HepG2 (cell line): ENCODE data around the gene KDM5A. TPM values are rescaled to one million over a fixed set of nuclear protein-coding genes. Genes with fewer than 3 reads are reported as not detected.
A peak's percentile ranks its signal among the peaks of the same experiment; 100 is the strongest.

Source experiments
- ATAC-seq: fragments of 200-7000 bp; cut with Tn5 transposase; 3 replicates; pipeline ENCODE4 v1.9.1; 2020; ENCODE audit warnings: mild to moderate bottlenecking, moderate library complexity
- BruUV-seq: library from RNA; stranded (reverse); fragments of 400-500 nt; replicated peaks from 2 replicates; lab custom pipeline; 2021; lab: Mats Ljungman, UMichigan
- CTCF ChIA-PET: fragments of 300-600 bp; formaldehyde crosslinking; extraction: SDS; loops from one replicate; lab custom pipeline; 2021; ENCODE audit warnings: low total read pairs, inconsistent platforms, low intra/inter-chr PET ratio; lab: Yijun Ruan, JAX
- POLR2A ChIA-PET: fragments of 350-600 bp; sonication (Branson Sonifier 250); formaldehyde crosslinking; loops from one replicate; lab custom pipeline; 2020; ENCODE audit warnings: antibody characterized with exemption, inconsistent platforms; lab: Yijun Ruan, JAX
- DNase-seq: peaks from one replicate; pipeline ENCODE4 v3.0.0-alpha.2; 2015; ENCODE audit warnings: low spot score
- FAIRE-seq: peaks from 3 replicates; lab custom pipeline; 2011; peaks lifted over from hg19 to GRCh38; lab: Jason Lieb, UNC
- H2AFZ ChIP-seq: one replicate; pipeline ENCODE4 v1.6.1; 2011; ENCODE audit warnings: low read length, inconsistent platforms
- H3K27ac ChIP-seq: fragments of 300-600 bp; 3 replicates; pipeline ENCODE4 v1.8.0; 2011; ENCODE audit warnings: mixed run types, mild to moderate bottlenecking, mixed read lengths, low read length, inconsistent platforms; ENCODE audit not compliant: insufficient read depth; ENCODE audit errors: extremely low read length
- H3K27me3 ChIP-seq, 2 experiments: fragments of 200-600 bp in 1 of 2; 2 replicates in 1 of 2; 3 replicates in 1 of 2; pipeline versions ENCODE4 v1.6.0 to v1.8.0; 2011; ENCODE audit warnings: low read length in 2 of 2, mild to moderate bottlenecking in 2 of 2, moderate library complexity in 2 of 2, inconsistent platforms in 1 of 2; ENCODE audit not compliant: insufficient read depth in 2 of 2, control insufficient read depth in 1 of 2
- H3K36me3 ChIP-seq, 2 experiments: fragments of 200-600 bp in 1 of 2; replicated peaks in 1 of 2; 2 replicates in 1 of 2; 3 replicates in 1 of 2; pipeline versions ENCODE4 v1.5.1 to v1.8.0; 2011; ENCODE audit warnings: low read length in 2 of 2, inconsistent platforms in 1 of 2; ENCODE audit not compliant: insufficient read depth in 2 of 2, control insufficient read depth in 1 of 2
- H3K4me1 ChIP-seq: 2 replicates; pipeline ENCODE4 v1.5.1; 2012; ENCODE audit warnings: low read length, inconsistent platforms; ENCODE audit not compliant: insufficient read depth
- H3K4me2 ChIP-seq: 2 replicates; pipeline ENCODE4 v1.6.0; 2011; ENCODE audit warnings: low read depth, low read length, inconsistent platforms
- H3K4me3 ChIP-seq, 3 experiments: fragments of 200-600 bp in 1 of 3; sonication (generic), shearing (Covaris generic) in 1 of 3; replicated peaks in 1 of 3; 2 replicates each; pipeline ENCODE4 v1.5.1; 2011 to 2016; ENCODE audit warnings: low read length in 3 of 3, inconsistent platforms in 2 of 3, low read depth in 2 of 3, mild to moderate bottlenecking in 2 of 3, control low read depth in 1 of 3, mixed read lengths in 1 of 3; ENCODE audit not compliant: insufficient read depth in 1 of 3
- H3K79me2 ChIP-seq: one replicate; pipeline ENCODE4 v1.6.1; 2011; ENCODE audit warnings: low read length, inconsistent platforms; ENCODE audit not compliant: insufficient read depth
- H3K9ac ChIP-seq: 2 replicates; pipeline ENCODE4 v1.6.0; 2011; ENCODE audit warnings: mild to moderate bottlenecking, low read depth, low read length, inconsistent platforms; ENCODE audit not compliant: insufficient read depth
- H3K9me3 ChIP-seq: 2 replicates; pipeline ENCODE4 v1.5.1; 2012; ENCODE audit warnings: mild to moderate bottlenecking, low read length
- H4K20me1 ChIP-seq: 2 replicates; pipeline ENCODE4 v1.6.0; 2011; ENCODE audit warnings: inconsistent platforms, mild to moderate bottlenecking, low read length, moderate library complexity; ENCODE audit not compliant: insufficient read depth
- DR1 ChIP-seq: sonication (generic); formaldehyde crosslinking; IDR thresholded peaks from 2 replicates; pipeline ENCODE4 v1.8.0; 2021; ENCODE audit warnings: mild to moderate bottlenecking, missing genetic modification reagents, inconsistent platforms
- ELF3 ChIP-seq: IDR thresholded peaks from 2 replicates; pipeline ENCODE4 v1.6.1; 2016; ENCODE audit warnings: missing genetic modification reagents, missing compliant biosample characterization
- HES4 ChIP-seq: sonication (generic); formaldehyde crosslinking; IDR thresholded peaks from 2 replicates; pipeline ENCODE4 v1.9.0; 2021; ENCODE audit warnings: mild to moderate bottlenecking, missing genetic modification reagents, borderline replicate concordance
- HIVEP1 ChIP-seq: sonication (generic); formaldehyde crosslinking; IDR thresholded peaks from 2 replicates; pipeline ENCODE4 v1.4.0; 2020; ENCODE audit warnings: mild to moderate bottlenecking, missing genetic modification reagents
- HOXD1 ChIP-seq: sonication (generic); formaldehyde crosslinking; IDR thresholded peaks from 2 replicates; pipeline ENCODE4 v1.5.0; 2020; ENCODE audit warnings: missing genetic modification reagents
- MLLT10 ChIP-seq: sonication (generic); formaldehyde crosslinking; IDR thresholded peaks from 2 replicates; pipeline ENCODE4 v1.4.0; 2020; ENCODE audit warnings: missing genetic modification reagents
- NCOR1 ChIP-seq: fragments of 200-600 bp; sonication (generic); IDR thresholded peaks from 2 replicates; pipeline ENCODE4 v1.7.0; 2017; ENCODE audit warnings: antibody characterized with exemption, low read length, borderline replicate concordance
- PRPF4 ChIP-seq: fragments of 200-400 bp; formaldehyde crosslinking; IDR thresholded peaks from 2 replicates; pipeline ENCODE4 v1.6.1; 2016; ENCODE audit warnings: low read length, low read depth; ENCODE audit not compliant: poor library complexity, severe bottlenecking
- SP140L ChIP-seq: sonication (generic); formaldehyde crosslinking; IDR thresholded peaks from 2 replicates; pipeline ENCODE4 v1.4.0; 2020; ENCODE audit warnings: missing genetic modification reagents, borderline replicate concordance
- TAF1 ChIP-seq: sonication (generic); formaldehyde crosslinking; IDR thresholded peaks from 2 replicates; pipeline ENCODE4 v1.4.0; 2020; ENCODE audit warnings: missing genetic modification reagents
- YEATS4 ChIP-seq: sonication (generic); formaldehyde crosslinking; IDR thresholded peaks from 2 replicates; pipeline ENCODE4 v1.4.0; 2020; ENCODE audit warnings: missing genetic modification reagents, borderline replicate concordance
- ZBTB3 ChIP-seq: sonication (generic); formaldehyde crosslinking; IDR thresholded peaks from 2 replicates; pipeline ENCODE4 v1.4.0; 2020; ENCODE audit warnings: low read depth, mild to moderate bottlenecking, moderate library complexity, missing genetic modification reagents, borderline replicate concordance
- ZFP62 ChIP-seq: sonication (generic); formaldehyde crosslinking; IDR thresholded peaks from 2 replicates; pipeline ENCODE4 v1.4.0; 2020; ENCODE audit warnings: missing genetic modification reagents
- ZNF34 ChIP-seq: sonication (generic); formaldehyde crosslinking; IDR thresholded peaks from 2 replicates; pipeline ENCODE4 v1.4.0; 2020; ENCODE audit warnings: mild to moderate bottlenecking, missing genetic modification reagents, borderline replicate concordance
- ZNF501 ChIP-seq: sonication (generic); formaldehyde crosslinking; IDR thresholded peaks from 2 replicates; pipeline ENCODE4 v1.5.1; 2020; ENCODE audit warnings: mild to moderate bottlenecking, moderate library complexity, missing genetic modification reagents
- ZNF644 ChIP-seq: IDR thresholded peaks from 2 replicates; pipeline ENCODE4 v1.6.1; 2016; ENCODE audit warnings: low read depth
- ZNF674 ChIP-seq: sonication (generic); formaldehyde crosslinking; IDR thresholded peaks from 2 replicates; pipeline ENCODE4 v1.5.0; 2020; ENCODE audit warnings: low read depth, mild to moderate bottlenecking, missing genetic modification reagents
- WGBS: methylation state at CpG from one replicate; pipeline ENCODE4 v1.1.6; 2017; ENCODE audit warnings: low lambda C conversion rate; 5-methylcytosine and 5-hydroxymethylcytosine counted together
- in situ Hi-C: cut with HindIII; loops from 2 replicates; pipeline ENCODE4 v1.10.0; 2017; ENCODE audit warnings: low pct_unique_long_range_greater_than_20kb; ENCODE audit not compliant: extremely low pct_ligation_motif_present
- intact Hi-C: fragments of 100-400 bp; cut with micrococcal nuclease; formaldehyde crosslinking; loops from one replicate; pipeline ENCODE4 v1.10.0; 2022; ENCODE audit not compliant: unreplicated experiment
- polyA plus RNA-seq, 8 experiments: library from polyadenylated mRNA; depleted of rRNA in 3 of 8; stranded (reverse) in 7 of 8; unstranded in 1 of 8; fragments of >200 nt; fragmentation: Illumina TruSeq in 4 of 8; extraction: Trizol in 4 of 8; gene quantifications; 2 replicates each; pipeline versions ENCODE4 v1.2.1 to v1.2.3, GENCODE V29; 2011 to 2016; ENCODE audit warnings: low read depth in 4 of 8, missing spikeins in 1 of 8, mixed read lengths in 1 of 8; ENCODE audit not compliant: insufficient read depth in 1 of 8
- total RNA-seq, 5 experiments: library from RNA; depleted of rRNA; stranded (reverse); fragments of >200 nt; fragmentation: Illumina TruSeq; extraction: Trizol; gene quantifications; 2 replicates each; pipeline ENCODE4 v1.2.3, GENCODE V29; 2016; ENCODE audit warnings: low read depth in 1 of 5
- TF ChIP-seq, protein P1 (sequence below): sonication (generic); formaldehyde crosslinking; IDR thresholded peaks from 2 replicates; pipeline ENCODE4 v1.4.0; 2020; ENCODE audit warnings: missing genetic modification reagents, borderline replicate concordance
- TF ChIP-seq, protein P2 (sequence below): sonication (generic); formaldehyde crosslinking; IDR thresholded peaks from 2 replicates; pipeline ENCODE4 v1.5.0; 2020; ENCODE audit warnings: missing genetic modification reagents
- TF ChIP-seq, protein P3 (sequence below): sonication (generic); formaldehyde crosslinking; IDR thresholded peaks from 2 replicates; pipeline ENCODE4 v1.8.1; 2023; ENCODE audit warnings: mild to moderate bottlenecking, missing genetic modification reagents

Gene KDM5A
- total and polyA plus RNA-seq, 2 of the 13 experiments (the other 11 are each of a cell fraction or from before 2014, with no cell fraction given), result 12.0 to 29.2 TPM

DNA sequence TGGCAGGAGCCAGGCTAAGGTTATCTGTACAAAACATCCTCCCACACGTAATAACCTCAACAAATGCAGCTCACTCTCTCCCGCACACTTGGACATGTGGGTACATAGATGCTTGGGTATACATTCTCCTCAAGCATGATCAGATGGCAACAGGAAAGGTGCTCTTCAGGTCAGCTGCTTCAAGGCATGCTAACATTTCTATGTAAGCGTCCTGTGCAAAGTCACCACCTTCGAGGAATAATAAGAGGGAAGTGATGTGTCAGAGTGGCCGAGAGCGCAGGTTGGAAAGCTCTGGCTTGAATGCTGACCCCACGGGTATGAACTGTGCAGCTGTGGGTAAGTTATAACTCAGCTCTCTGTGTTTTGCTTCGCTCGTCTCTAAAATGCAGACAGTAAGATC is 151.0 kb downstream of the KDM5A start:
- ATAC-seq (no peak), DNase-seq (no peak), FAIRE-seq (no peak)
- Histone ChIP-seq H3K79me2 (no peaks in the 10 kb centered on the region), H4K20me1 (no peaks in the 10 kb centered on the region), H3K4me1 (peaks cover 37% of the 10 kb centered on the region), H3K36me3 (no peaks in the 10 kb centered on the region), H3K9ac (no peak overlapping the region), H3K4me3 (no peak overlapping the region; a peak in 1 of 6 replicates), H3K9me3 (peaks cover 4% of the 10 kb centered on the region; the same call in 1 of the 2 replicates), H3K27ac (no peak overlapping the region), H3K27me3 (no peaks in the 10 kb centered on the region), H3K4me2 (peak overlapping the region; percentile 91), H2AFZ (no peak overlapping the region)
- WGBS, result 95% methylated on average over 9 of the region's 9 CpGs
- intact Hi-C loops, result no loop called here
- TF ChIP-seq ZNF34 (CRISPR knock-in tag) (no peak), SP140L (CRISPR knock-in tag) (no peak), ZNF644 (CRISPR knock-in tag) (no peak), ZNF674 (CRISPR knock-in tag) (no peak), ZFP62 (CRISPR knock-in tag) (no peak), HES4 (CRISPR knock-in tag) (no peak), ZBTB3 (CRISPR knock-in tag) (no peak), NCOR1 (no peak), ZNF501 (no peak), MLLT10 (CRISPR knock-in tag) (no peak), YEATS4 (no peak), TAF1 (no peak), DR1 (CRISPR knock-in tag) (no peak), ELF3 (CRISPR knock-in tag) (no peak), HIVEP1 (CRISPR knock-in tag) (no peak), HOXD1 (CRISPR knock-in tag) (no peak), PRPF4 (no peak)
- TF ChIP-seq, protein P1, sequence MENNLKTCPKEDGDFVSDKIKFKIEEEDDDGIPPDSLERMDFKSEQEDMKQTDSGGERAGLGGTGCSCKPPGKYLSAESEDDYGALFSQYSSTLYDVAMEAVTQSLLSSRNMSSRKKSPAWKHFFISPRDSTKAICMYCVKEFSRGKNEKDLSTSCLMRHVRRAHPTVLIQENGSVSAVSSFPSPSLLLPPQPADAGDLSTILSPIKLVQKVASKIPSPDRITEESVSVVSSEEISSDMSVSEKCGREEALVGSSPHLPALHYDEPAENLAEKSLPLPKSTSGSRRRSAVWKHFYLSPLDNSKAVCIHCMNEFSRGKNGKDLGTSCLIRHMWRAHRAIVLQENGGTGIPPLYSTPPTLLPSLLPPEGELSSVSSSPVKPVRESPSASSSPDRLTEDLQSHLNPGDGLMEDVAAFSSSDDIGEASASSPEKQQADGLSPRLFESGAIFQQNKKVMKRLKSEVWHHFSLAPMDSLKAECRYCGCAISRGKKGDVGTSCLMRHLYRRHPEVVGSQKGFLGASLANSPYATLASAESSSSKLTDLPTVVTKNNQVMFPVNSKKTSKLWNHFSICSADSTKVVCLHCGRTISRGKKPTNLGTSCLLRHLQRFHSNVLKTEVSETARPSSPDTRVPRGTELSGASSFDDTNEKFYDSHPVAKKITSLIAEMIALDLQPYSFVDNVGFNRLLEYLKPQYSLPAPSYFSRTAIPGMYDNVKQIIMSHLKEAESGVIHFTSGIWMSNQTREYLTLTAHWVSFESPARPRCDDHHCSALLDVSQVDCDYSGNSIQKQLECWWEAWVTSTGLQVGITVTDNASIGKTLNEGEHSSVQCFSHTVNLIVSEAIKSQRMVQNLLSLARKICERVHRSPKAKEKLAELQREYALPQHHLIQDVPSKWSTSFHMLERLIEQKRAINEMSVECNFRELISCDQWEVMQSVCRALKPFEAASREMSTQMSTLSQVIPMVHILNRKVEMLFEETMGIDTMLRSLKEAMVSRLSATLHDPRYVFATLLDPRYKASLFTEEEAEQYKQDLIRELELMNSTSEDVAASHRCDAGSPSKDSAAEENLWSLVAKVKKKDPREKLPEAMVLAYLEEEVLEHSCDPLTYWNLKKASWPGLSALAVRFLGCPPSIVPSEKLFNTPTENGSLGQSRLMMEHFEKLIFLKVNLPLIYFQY, result no peak
- TF ChIP-seq, protein P2, sequence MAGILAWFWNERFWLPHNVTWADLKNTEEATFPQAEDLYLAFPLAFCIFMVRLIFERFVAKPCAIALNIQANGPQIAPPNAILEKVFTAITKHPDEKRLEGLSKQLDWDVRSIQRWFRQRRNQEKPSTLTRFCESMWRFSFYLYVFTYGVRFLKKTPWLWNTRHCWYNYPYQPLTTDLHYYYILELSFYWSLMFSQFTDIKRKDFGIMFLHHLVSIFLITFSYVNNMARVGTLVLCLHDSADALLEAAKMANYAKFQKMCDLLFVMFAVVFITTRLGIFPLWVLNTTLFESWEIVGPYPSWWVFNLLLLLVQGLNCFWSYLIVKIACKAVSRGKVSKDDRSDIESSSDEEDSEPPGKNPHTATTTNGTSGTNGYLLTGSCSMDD (CRISPR knock-in tag), result no peak
- TF ChIP-seq, protein P3, sequence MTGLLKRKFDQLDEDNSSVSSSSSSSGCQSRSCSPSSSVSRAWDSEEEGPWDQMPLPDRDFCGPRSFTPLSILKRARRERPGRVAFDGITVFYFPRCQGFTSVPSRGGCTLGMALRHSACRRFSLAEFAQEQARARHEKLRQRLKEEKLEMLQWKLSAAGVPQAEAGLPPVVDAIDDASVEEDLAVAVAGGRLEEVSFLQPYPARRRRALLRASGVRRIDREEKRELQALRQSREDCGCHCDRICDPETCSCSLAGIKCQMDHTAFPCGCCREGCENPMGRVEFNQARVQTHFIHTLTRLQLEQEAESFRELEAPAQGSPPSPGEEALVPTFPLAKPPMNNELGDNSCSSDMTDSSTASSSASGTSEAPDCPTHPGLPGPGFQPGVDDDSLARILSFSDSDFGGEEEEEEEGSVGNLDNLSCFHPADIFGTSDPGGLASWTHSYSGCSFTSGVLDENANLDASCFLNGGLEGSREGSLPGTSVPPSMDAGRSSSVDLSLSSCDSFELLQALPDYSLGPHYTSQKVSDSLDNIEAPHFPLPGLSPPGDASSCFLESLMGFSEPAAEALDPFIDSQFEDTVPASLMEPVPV, result no peak
- BruUV-seq, result no TSS peak
- in situ Hi-C loops, result no loop called here
- ChIA-PET CTCF (no interaction called here), POLR2A (interaction anchor here (0.7 kb wide), 1 partner anchor 19 kb away, joined by 3 read pairs; no protein-coding TSS in a partner anchor)
